K562 (cell line): ENCODE data around the gene EZH1. TPM values are rescaled to one million over a fixed set of nuclear protein-coding genes. Genes with fewer than 3 reads are reported as not detected.

ENCODE experiments used
- ARID2 ChIP-seq: fragments of 450-650 bp; IDR thresholded peaks from 2 replicates; pipeline ENCODE4 v1.6.1; 2017; ENCODE audit warnings: antibody characterized with exemption, mild to moderate bottlenecking
- ATF7 ChIP-seq: fragments of 450-650 bp; IDR thresholded peaks from 2 replicates; pipeline ENCODE4 v1.7.1; 2014; ENCODE audit warnings: mild to moderate bottlenecking, moderate library complexity
- CBX5 ChIP-seq: IDR thresholded peaks from 2 replicates; pipeline ENCODE4 v1.6.1; 2014; ENCODE audit warnings: low read depth, borderline replicate concordance
- CHD2 ChIP-seq: IDR thresholded peaks from 2 replicates; pipeline ENCODE4 v1.6.1; 2011; ENCODE audit warnings: low read depth, low read length
- CTCF ChIP-seq, 3 experiments: IDR thresholded peaks in 2 of 3; conservative IDR thresholded peaks in 1 of 3; 2 replicates each; pipeline ENCODE4 v1.5.1; 2011 to 2012; ENCODE audit warnings: low read length in 3 of 3, mild to moderate bottlenecking in 3 of 3, control low read depth in 2 of 3, improper control_type of control experiment in 1 of 3, inconsistent platforms in 1 of 3, low read depth in 1 of 3, mixed read lengths in 1 of 3, moderate library complexity in 1 of 3; ENCODE audit not compliant: insufficient read depth in 2 of 3
- FUS ChIP-seq: fragments of 200-400 bp; formaldehyde crosslinking; optimal IDR thresholded peaks from 2 replicates; pipeline ENCODE3; 2017; ENCODE audit warnings: low read depth, low read length
- ILK ChIP-seq: fragments of 450-650 bp; IDR thresholded peaks from 2 replicates; pipeline ENCODE4 v1.6.1; 2016; ENCODE audit warnings: missing genetic modification characterization, low read depth, mild to moderate bottlenecking, missing compliant biosample characterization, moderate library complexity, borderline replicate concordance
- NCOA2 ChIP-seq, 2 experiments: fragments of 450-650 bp; IDR thresholded peaks; 2 replicates each; pipeline ENCODE4 v1.6.1; 2018; ENCODE audit warnings: mild to moderate bottlenecking in 2 of 2, moderate library complexity in 1 of 2; ENCODE audit not compliant: partially characterized antibody in 2 of 2
- NFXL1 ChIP-seq: fragments of 450-650 bp; formaldehyde crosslinking; IDR thresholded peaks from 2 replicates; pipeline ENCODE4 v1.4.0; 2021; ENCODE audit warnings: mild to moderate bottlenecking
- NR2C2 ChIP-seq, 2 experiments: fragments of 200-800 bp in 1 of 2; sonication (Bioruptor generic) in 1 of 2; sonication (generic) in 1 of 2; formaldehyde crosslinking in 1 of 2; IDR thresholded peaks; 2 replicates each; pipeline versions ENCODE4 v1.6.1 to v1.8.0; 2016 to 2022; ENCODE audit warnings: mild to moderate bottlenecking in 1 of 2, missing compliant biosample characterization in 1 of 2, missing genetic modification characterization in 1 of 2, missing genetic modification reagents in 1 of 2
- POLR2AphosphoS2 ChIP-seq: IDR thresholded peaks from 2 replicates; pipeline ENCODE4 v1.6.1; 2012; ENCODE audit warnings: low read length, improper control_type of control experiment
- PTRF ChIP-seq: fragments of 450-650 bp; IDR thresholded peaks from 2 replicates; pipeline ENCODE4 v1.6.1; 2016; ENCODE audit warnings: mild to moderate bottlenecking, missing genetic modification characterization, missing compliant biosample characterization
- RERE ChIP-seq: sonication (generic); formaldehyde crosslinking; IDR thresholded peaks from 2 replicates; pipeline ENCODE4 v1.8.0; 2023; ENCODE audit warnings: missing genetic modification reagents, mild to moderate bottlenecking, borderline replicate concordance
- SIRT6 ChIP-seq: IDR thresholded peaks from one replicate; pipeline ENCODE4 v1.6.1; 2012; ENCODE audit warnings: low read depth, mild to moderate bottlenecking, control low read depth, inconsistent platforms, low read length, moderate library complexity
- XRCC3 ChIP-seq: fragments of 450-650 bp; IDR thresholded peaks from 2 replicates; pipeline ENCODE4 v1.6.1; 2017; ENCODE audit warnings: mild to moderate bottlenecking, moderate library complexity
- ZBTB43 ChIP-seq: sonication (generic); formaldehyde crosslinking; IDR thresholded peaks from 2 replicates; pipeline ENCODE4 v1.8.0; 2023; ENCODE audit warnings: mild to moderate bottlenecking, missing genetic modification reagents
- ZFP30 ChIP-seq: fragments of 250-450 bp; sonication (Bioruptor Pico); IDR thresholded peaks from 2 replicates; pipeline ENCODE4 v1.8.0; 2022; ENCODE audit warnings: moderate library complexity, mild to moderate bottlenecking, inconsistent platforms, borderline replicate concordance
- ZNF408 ChIP-seq: fragments of 250-450 bp; sonication (Bioruptor Pico); IDR thresholded peaks from 2 replicates; pipeline ENCODE4 v1.4.0; 2020; ENCODE audit warnings: low read depth, mild to moderate bottlenecking, moderate library complexity
- polyA plus RNA-seq, 8 experiments: library from polyadenylated mRNA; depleted of rRNA in 4 of 8; stranded (reverse) in 5 of 8; unstranded in 3 of 8; fragments of >200 nt; fragmentation: Nextera tagmentation in 2 of 8; fragmentation: Illumina TruSeq in 1 of 8; extraction: Ambion mirVana in 2 of 8; extraction: Trizol in 1 of 8; gene quantifications; 2 replicates each; pipeline versions ENCODE4 v1.2.1 to v1.2.3, GENCODE V29; 2011 to 2014; ENCODE audit warnings: inconsistent platforms in 1 of 8, missing spikeins in 1 of 8
- total RNA-seq, 7 experiments: library from RNA; depleted of rRNA in 6 of 7; stranded (reverse); fragments of >200 nt in 6 of 7; fragmentation: Illumina TruSeq in 2 of 7; extraction: Trizol in 2 of 7; gene quantifications; 2 replicates each; pipeline versions ENCODE4 v1.2.1 to v1.2.3, GENCODE V29; 2011 to 2021; ENCODE audit warnings: low replicate concordance in 1 of 7

Gene EZH1
- total and polyA plus RNA-seq, 9 of the 15 experiments (the other 6 are each of a cell fraction or from before 2014, with no cell fraction given) = 8.6 to 40.8 (median 22.9) TPM

GRCh38 chr17:42698736-42699414, 46.0 kb downstream of the EZH1 start (continued):
- TF ChIP-seq ILK (no peak), CBX5 (peak; percentile 76; the same call in 1 of the 2 replicates), ZBTB43 (CRISPR knock-in tag) (no peak), POLR2AphosphoS2 (no peak; the same call in 1 of the 2 replicates), SIRT6 (no peak), NCOA2 (IDR thresholded peaks at IDR 0.05; ENCODE audit: partially characterized antibody in 2 of 2) (peak; percentile 88 to 91), CHD2 (peak; percentile 59; the same call in 1 of the 2 replicates), ZFP30 (no peak), ZNF408 (CRISPR knock-in tag) (no peak), NFXL1 (CRISPR knock-in tag) (no peak), CTCF (IDR thresholded peaks at IDR 0.05 in 2 of 3, conservative IDR thresholded peaks at IDR 0.05 in 1 of 3; ENCODE audit: insufficient read depth in 2 of 3, low read depth in 1 of 3, low read length in 3 of 3) (no peak; a peak in 1 of 6 replicates), FUS (no peak), XRCC3 (no peak), ATF7 (peak; percentile 87), NR2C2 (CRISPR knock-in tag; IDR thresholded peaks at IDR 0.05) (no peak), NR2C2 (tag; IDR thresholded peaks at IDR 0.05) (peak; percentile 53; the same call in 1 of the 2 replicates), PTRF (tag) (no peak), RERE (CRISPR knock-in tag) (no peak), ARID2 (no peak; the same call in 1 of the 2 replicates)
